ENCODE data around the gene STX4. TPM values are rescaled to one million over a fixed set of nuclear protein-coding genes. Genes with fewer than 3 reads are reported as not detected.

STX4 gene
- polyA plus RNA-seq, 1 donor (not counting 4 experiments of a cell fraction or from before 2014, with no cell fraction given), result 43.6 TPM

GRCh38 chr16:31008149-31008548, 25.2 kb upstream of the STX4 start:
- Histone ChIP-seq H3K4me2 (ENCODE audit: control insufficient read depth, extremely low read depth, insufficient read depth, low read depth, low read length) (no peak overlapping the region), H3K4me3 (ENCODE audit: control insufficient read depth in 2 of 3, extremely low read depth in 1 of 3, insufficient read depth in 2 of 3, low read depth in 1 of 3, low read length in 3 of 3) (no peak overlapping the region), H4K20me1 (ENCODE audit: control insufficient read depth, extremely low read depth, insufficient read depth, low read length) (no peaks in the 10 kb centered on the region), H3K27ac (ENCODE audit: control insufficient read depth, insufficient read depth, low read length) (no peak overlapping the region), H3K79me2 (ENCODE audit: control insufficient read depth, insufficient read depth, low read length) (no peaks in the 10 kb centered on the region), H3K9ac (ENCODE audit: control insufficient read depth, extremely low read depth, insufficient read depth, low read length) (no peak overlapping the region), H3K9me3 (ENCODE audit: control insufficient read depth, low read depth, low read length) (no peaks in the 10 kb centered on the region), H2AFZ (ENCODE audit: control insufficient read depth, low read length) (no peak overlapping the region), H3K4me1 (ENCODE audit: control insufficient read depth, extremely low read depth, insufficient read depth, low read length) (peaks cover 3% of the 10 kb centered on the region), H3K27me3 (ENCODE audit: control insufficient read depth, extremely low read depth, insufficient read depth, low read length) (peaks cover 28% of the 10 kb centered on the region), H3K9me1 (ENCODE audit: control insufficient read depth, extremely low read depth, insufficient read depth, low read length) (no peaks in the 10 kb centered on the region), H3K36me3 (ENCODE audit: control insufficient read depth in 2 of 2, extremely low read depth in 1 of 2, insufficient read depth in 2 of 2, low read length in 2 of 2) (no peaks in the 10 kb centered on the region)
- no peak for DNase-seq (ENCODE audit: low read depth, low spot score)
- dilution Hi-C loops (cut with MboI; ENCODE audit: extremely low pct_ligation_motif_present, low sequenced_read_pairs), result no loop called here
- FAIRE-seq, result no peak
- TF ChIP-seq EZH2 (IDR thresholded peaks at IDR 0.05; ENCODE audit: low read length) (no peak), CTCF (optimal IDR thresholded peaks at IDR 0.05 in 1 of 3, IDR thresholded peaks at IDR 0.05 in 1 of 3, conservative IDR thresholded peaks at IDR 0.05 in 1 of 3; ENCODE audit: extremely low read depth in 1 of 3, insufficient read depth in 2 of 3, low read length in 3 of 3) (no peak)

GRCh38 chr16:31008551-31008950, 24.8 kb upstream of the STX4 start:
- Histone ChIP-seq H3K27ac (ENCODE audit: control insufficient read depth, insufficient read depth, low read length) (no peak overlapping the region), H3K9me1 (ENCODE audit: control insufficient read depth, extremely low read depth, insufficient read depth, low read length) (no peaks in the 10 kb centered on the region), H3K9me3 (ENCODE audit: control insufficient read depth, low read depth, low read length) (no peaks in the 10 kb centered on the region), H3K79me2 (ENCODE audit: control insufficient read depth, insufficient read depth, low read length) (no peaks in the 10 kb centered on the region), H3K9ac (ENCODE audit: control insufficient read depth, extremely low read depth, insufficient read depth, low read length) (no peak overlapping the region), H3K4me1 (ENCODE audit: control insufficient read depth, extremely low read depth, insufficient read depth, low read length) (peaks cover 3% of the 10 kb centered on the region), H4K20me1 (ENCODE audit: control insufficient read depth, extremely low read depth, insufficient read depth, low read length) (no peaks in the 10 kb centered on the region), H3K36me3 (ENCODE audit: control insufficient read depth in 2 of 2, extremely low read depth in 1 of 2, insufficient read depth in 2 of 2, low read length in 2 of 2) (no peaks in the 10 kb centered on the region), H3K4me3 (ENCODE audit: control insufficient read depth in 2 of 3, extremely low read depth in 1 of 3, insufficient read depth in 2 of 3, low read depth in 1 of 3, low read length in 3 of 3) (no peak overlapping the region), H3K27me3 (ENCODE audit: control insufficient read depth, extremely low read depth, insufficient read depth, low read length) (peaks cover 28% of the 10 kb centered on the region), H2AFZ (ENCODE audit: control insufficient read depth, low read length) (no peak overlapping the region), H3K4me2 (ENCODE audit: control insufficient read depth, extremely low read depth, insufficient read depth, low read depth, low read length) (no peak overlapping the region)
- no peak for TF ChIP-seq EZH2 (IDR thresholded peaks at IDR 0.05; ENCODE audit: low read length)
- no peak for TF ChIP-seq CTCF (optimal IDR thresholded peaks at IDR 0.05 in 1 of 3, IDR thresholded peaks at IDR 0.05 in 1 of 3, conservative IDR thresholded peaks at IDR 0.05 in 1 of 3; ENCODE audit: extremely low read depth in 1 of 3, insufficient read depth in 2 of 3, low read length in 3 of 3)
- no peak for DNase-seq (ENCODE audit: low read depth, low spot score)
- FAIRE-seq, result no peak
- dilution Hi-C loops (cut with MboI; ENCODE audit: extremely low pct_ligation_motif_present, low sequenced_read_pairs), result no loop called here
